ENCODE data around the gene ZFYVE16. TPM values are rescaled to one million over a fixed set of nuclear protein-coding genes. Genes with fewer than 3 reads are reported as not detected.

Gene ZFYVE16
- total RNA-seq (10 to 100 TPM; 16.1 to 26.3 TPM), polyA plus RNA-seq (1 to 10 TPM; 6.0 to 7.2 TPM)

DNA sequence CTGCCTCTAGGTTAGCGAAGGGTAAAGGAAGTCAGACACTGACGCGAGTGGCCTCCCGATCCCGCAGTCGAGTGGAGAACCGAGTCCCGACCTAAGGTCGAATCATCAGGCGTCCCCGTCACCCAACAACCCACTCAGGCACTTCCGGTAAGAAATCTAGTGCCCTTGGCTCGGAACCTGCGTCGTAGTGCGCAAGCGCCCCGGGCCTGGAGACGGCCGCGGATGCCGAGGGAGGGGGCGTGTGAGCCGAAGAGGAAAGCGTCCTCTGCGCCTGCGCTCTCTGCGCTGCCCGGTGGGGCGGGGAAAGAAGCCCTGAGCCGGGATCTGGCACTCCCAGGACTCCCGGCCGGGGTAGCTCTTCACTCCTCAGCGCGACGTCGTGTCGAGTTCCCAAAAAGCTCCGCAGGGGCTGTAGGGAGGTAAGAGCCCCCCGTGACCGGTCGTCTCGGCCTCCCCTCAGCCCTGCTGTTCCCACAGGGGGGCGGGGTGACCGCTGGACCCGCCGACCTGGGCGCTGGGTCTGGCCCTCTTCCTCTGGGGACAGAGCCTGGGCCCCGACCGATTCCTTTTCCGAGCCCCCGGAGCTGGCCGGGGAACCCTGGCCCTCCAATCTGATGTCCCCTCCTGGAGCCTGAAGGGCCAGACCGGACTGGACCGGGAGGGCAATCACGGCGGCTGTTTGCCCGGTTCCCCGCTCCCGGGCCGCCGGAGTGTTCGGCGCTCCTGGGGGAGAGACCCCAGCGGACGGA, at the start of gene ZFYVE16:
Gene ZFYVE16, plus strand, starts transcription at position 330 of the 749 bp plus-strand sequence. CDS start 26,084 bp downstream, outside the sequence.
- Histone ChIP-seq H3K4me3 (ENCODE audit: low read depth in 1 of 3, low read length in 3 of 3) (peak within 1 kb of the TSS; percentile 91 to 98 (median 92)), H3K9ac (ENCODE audit: low read depth in 1 of 2, low read length in 2 of 2) (peak within 1 kb of the TSS; percentile 70 to 97), H3K27me3 (ENCODE audit: control insufficient read depth in 4 of 4, insufficient read depth in 4 of 4, low read length in 3 of 4) (no peaks in the 10 kb centered on the region), H3K27ac (ENCODE audit: low read depth in 1 of 2, low read length in 2 of 2) (peak within 1 kb of the TSS; percentile 87 to 92), H3K9me3 (ENCODE audit: control insufficient read depth in 4 of 4, low read length in 3 of 4) (no peaks in the 10 kb centered on the region), H3K4me1 (ENCODE audit: control insufficient read depth in 4 of 4, insufficient read depth in 4 of 4, low read length in 3 of 4) (peaks cover 2 to 36% (median 21%) of the 10 kb centered on the region in 4 donors), H3K36me3 (ENCODE audit: control insufficient read depth in 4 of 4, insufficient read depth in 3 of 4, low read depth in 1 of 4, low read length in 3 of 4) (no peaks in the 10 kb centered on the region)
- peak; percentile 84 for TF ChIP-seq NR2F2 (IDR thresholded peaks at IDR 0.05)
- TF ChIP-seq HNF4A (conservative IDR thresholded peaks at IDR 0.05), result peak; percentile 43 to 48
- TF ChIP-seq, protein P1, sequence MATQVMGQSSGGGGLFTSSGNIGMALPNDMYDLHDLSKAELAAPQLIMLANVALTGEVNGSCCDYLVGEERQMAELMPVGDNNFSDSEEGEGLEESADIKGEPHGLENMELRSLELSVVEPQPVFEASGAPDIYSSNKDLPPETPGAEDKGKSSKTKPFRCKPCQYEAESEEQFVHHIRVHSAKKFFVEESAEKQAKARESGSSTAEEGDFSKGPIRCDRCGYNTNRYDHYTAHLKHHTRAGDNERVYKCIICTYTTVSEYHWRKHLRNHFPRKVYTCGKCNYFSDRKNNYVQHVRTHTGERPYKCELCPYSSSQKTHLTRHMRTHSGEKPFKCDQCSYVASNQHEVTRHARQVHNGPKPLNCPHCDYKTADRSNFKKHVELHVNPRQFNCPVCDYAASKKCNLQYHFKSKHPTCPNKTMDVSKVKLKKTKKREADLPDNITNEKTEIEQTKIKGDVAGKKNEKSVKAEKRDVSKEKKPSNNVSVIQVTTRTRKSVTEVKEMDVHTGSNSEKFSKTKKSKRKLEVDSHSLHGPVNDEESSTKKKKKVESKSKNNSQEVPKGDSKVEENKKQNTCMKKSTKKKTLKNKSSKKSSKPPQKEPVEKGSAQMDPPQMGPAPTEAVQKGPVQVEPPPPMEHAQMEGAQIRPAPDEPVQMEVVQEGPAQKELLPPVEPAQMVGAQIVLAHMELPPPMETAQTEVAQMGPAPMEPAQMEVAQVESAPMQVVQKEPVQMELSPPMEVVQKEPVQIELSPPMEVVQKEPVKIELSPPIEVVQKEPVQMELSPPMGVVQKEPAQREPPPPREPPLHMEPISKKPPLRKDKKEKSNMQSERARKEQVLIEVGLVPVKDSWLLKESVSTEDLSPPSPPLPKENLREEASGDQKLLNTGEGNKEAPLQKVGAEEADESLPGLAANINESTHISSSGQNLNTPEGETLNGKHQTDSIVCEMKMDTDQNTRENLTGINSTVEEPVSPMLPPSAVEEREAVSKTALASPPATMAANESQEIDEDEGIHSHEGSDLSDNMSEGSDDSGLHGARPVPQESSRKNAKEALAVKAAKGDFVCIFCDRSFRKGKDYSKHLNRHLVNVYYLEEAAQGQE (IDR thresholded peaks at IDR 0.05), result peak; percentile 76
- TF ChIP-seq TAF1 (conservative IDR thresholded peaks at IDR 0.05), result peak; percentile 66
- TF ChIP-seq RXRA (IDR thresholded peaks at IDR 0.05), result peak; percentile 64 to 71
- TF ChIP-seq HNF4G (IDR thresholded peaks at IDR 0.05), result no peak
- TF ChIP-seq RAD21 (IDR thresholded peaks at IDR 0.05), result no peak
- TF ChIP-seq, protein P2, sequence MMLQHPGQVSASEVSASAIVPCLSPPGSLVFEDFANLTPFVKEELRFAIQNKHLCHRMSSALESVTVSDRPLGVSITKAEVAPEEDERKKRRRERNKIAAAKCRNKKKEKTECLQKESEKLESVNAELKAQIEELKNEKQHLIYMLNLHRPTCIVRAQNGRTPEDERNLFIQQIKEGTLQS (IDR thresholded peaks at IDR 0.05), result peak; percentile 11
- TF ChIP-seq, protein P3, sequence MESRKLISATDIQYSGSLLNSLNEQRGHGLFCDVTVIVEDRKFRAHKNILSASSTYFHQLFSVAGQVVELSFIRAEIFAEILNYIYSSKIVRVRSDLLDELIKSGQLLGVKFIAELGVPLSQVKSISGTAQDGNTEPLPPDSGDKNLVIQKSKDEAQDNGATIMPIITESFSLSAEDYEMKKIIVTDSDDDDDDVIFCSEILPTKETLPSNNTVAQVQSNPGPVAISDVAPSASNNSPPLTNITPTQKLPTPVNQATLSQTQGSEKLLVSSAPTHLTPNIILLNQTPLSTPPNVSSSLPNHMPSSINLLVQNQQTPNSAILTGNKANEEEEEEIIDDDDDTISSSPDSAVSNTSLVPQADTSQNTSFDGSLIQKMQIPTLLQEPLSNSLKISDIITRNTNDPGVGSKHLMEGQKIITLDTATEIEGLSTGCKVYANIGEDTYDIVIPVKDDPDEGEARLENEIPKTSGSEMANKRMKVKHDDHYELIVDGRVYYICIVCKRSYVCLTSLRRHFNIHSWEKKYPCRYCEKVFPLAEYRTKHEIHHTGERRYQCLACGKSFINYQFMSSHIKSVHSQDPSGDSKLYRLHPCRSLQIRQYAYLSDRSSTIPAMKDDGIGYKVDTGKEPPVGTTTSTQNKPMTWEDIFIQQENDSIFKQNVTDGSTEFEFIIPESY (IDR thresholded peaks at IDR 0.05), result peak; percentile 41
- TF ChIP-seq JUND (IDR thresholded peaks at IDR 0.05), result peak in 1 of 2 donors; percentile 67
- peak; percentile 39 for TF ChIP-seq FOXA1 (IDR thresholded peaks at IDR 0.05)
- TF ChIP-seq, protein P4, sequence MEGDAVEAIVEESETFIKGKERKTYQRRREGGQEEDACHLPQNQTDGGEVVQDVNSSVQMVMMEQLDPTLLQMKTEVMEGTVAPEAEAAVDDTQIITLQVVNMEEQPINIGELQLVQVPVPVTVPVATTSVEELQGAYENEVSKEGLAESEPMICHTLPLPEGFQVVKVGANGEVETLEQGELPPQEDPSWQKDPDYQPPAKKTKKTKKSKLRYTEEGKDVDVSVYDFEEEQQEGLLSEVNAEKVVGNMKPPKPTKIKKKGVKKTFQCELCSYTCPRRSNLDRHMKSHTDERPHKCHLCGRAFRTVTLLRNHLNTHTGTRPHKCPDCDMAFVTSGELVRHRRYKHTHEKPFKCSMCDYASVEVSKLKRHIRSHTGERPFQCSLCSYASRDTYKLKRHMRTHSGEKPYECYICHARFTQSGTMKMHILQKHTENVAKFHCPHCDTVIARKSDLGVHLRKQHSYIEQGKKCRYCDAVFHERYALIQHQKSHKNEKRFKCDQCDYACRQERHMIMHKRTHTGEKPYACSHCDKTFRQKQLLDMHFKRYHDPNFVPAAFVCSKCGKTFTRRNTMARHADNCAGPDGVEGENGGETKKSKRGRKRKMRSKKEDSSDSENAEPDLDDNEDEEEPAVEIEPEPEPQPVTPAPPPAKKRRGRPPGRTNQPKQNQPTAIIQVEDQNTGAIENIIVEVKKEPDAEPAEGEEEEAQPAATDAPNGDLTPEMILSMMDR (IDR thresholded peaks at IDR 0.05; ENCODE audit: low read depth, low read length, missing input control), result peak; percentile 30
- TF ChIP-seq SP1 (IDR thresholded peaks at IDR 0.05), result peak; percentile 71
- no peak for TF ChIP-seq FOXA2 (IDR thresholded peaks at IDR 0.05)
- peak; percentile 50 to 89 for TF ChIP-seq EGR1 (IDR thresholded peaks at IDR 0.05; ENCODE audit: low read depth in 2 of 2)
- TF ChIP-seq, protein P5, sequence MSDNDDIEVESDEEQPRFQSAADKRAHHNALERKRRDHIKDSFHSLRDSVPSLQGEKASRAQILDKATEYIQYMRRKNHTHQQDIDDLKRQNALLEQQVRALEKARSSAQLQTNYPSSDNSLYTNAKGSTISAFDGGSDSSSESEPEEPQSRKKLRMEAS (IDR thresholded peaks at IDR 0.05), result peak; percentile 37
- TF ChIP-seq YY1 (IDR thresholded peaks at IDR 0.05), result peak; percentile 65
- TF ChIP-seq GABPA (IDR thresholded peaks at IDR 0.05 in 1 of 2, conservative IDR thresholded peaks at IDR 0.05 in 1 of 2), result peak; percentile 54 to 84
- peak; percentile 95 for DNase-seq (ENCODE audit: low spot score)
- WGBS, result under 1% methylated on average over 66 of the region's 66 CpGs

Data from liver (tissue), 9 donors.